LoVo (cell line): ENCODE results near the gene CCDC134.
"Not testable (repeated sequence)": the region's sequence is repeated elsewhere in the genome, so short reads cannot be mapped to it uniquely, and the experiment has no call there.

Source experiments
- DNase-seq: peaks from one replicate; pipeline ENCODE4 v3.0.0-alpha.2; 2016; ENCODE audit warnings: low spot score

CCDC134 gene

DNA sequence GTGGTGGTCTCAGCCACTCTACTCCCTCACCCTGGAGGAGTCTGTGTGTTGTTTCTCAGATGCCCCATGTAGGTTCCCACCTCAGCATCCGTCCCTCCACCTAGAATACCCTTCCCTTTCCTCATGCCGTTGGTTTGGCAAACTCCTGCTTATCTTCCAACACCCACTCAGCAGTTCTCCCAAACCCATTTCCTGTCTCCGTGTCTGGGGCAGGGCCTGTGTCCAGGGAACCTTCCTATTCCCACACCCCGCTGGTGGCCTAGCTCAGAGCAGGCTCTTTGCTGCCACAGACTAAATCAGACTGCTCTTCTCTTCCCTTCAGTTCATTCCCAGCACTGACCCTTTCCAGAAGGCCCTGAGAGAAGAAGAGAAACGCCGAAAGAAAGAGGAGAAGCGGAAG, 24.9 kb downstream of the CCDC134 start:
- no peak for DNase-seq

- DNase-seq = no peak
These were observed 25.5 kb downstream of the CCDC134 start for GRCh38 chr22:41826021-41826420.

DNA sequence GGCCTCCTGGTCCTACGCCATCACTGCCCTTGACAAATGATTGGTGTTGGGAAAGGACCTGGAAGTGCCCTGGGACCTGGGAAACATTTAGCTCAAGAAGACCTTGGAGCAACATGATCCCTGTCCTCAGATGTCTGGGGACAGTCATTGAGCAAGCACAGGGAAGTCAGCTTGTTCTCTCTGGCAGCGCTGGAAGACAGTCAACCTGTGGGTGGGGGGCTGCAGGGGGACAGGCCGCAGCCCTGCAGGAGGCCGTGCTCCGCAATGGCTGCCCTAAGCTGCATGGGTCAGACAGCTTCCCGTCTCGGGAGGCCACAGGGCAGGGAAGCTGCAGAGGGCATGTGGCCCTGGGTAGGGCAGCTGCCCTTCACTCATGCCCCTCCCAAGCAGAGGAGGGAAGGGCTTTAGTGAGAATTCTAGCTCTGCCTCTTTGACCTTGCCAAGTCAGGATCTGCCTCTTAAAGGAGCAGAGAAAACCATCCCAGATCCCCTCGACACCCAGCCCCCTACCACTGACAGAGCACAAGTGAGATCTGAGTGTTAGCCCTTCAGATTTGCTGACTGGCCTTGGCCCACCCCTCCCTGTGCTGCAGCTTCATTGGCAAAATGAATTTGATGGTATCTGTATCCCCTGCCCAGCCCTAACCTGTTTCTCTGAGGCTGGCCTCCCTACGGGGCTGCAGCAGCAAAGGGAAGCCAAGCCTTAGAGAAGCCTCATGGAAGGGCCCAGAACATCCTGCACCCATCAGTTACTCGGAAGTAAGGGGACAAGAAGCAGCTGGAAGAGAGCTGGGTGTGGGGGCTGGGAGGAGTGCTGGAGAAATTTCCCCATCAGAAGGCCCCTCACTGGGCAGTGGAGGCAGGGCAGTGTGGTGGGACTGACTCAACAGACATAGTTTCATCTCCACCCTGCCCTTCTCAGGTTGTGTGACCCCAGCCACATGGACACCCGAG, 26.2 kb downstream of the CCDC134 start:
- no peak for DNase-seq

DNA sequence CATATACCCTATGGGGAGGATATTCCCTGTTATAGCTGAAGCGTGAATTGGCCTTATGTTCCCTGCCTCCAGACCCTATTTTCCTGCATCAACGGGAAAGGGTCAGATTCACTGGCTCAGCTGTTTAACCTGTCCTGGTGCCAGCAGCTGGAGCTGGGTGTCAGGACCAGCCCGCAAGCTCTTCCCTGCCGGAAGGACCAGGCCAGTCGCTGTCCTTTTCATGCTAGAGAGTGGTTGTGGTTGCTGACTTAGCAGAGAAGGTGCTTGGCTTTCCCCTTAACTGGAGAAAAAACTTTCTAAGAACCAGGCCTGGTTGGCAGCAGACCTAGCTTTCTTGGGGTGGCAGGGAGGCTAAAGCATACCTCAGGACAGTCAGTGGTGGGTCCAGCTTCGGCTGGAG, 27.2 kb downstream of the CCDC134 start:
- DNase-seq = no peak

GRCh38 chr22:41828516-41828915, 28.0 kb downstream of the CCDC134 start:
- no peak for DNase-seq

- DNase-seq = no peak
These were observed 29.7 kb downstream of the CCDC134 start for GRCh38 chr22:41830174-41830573.

DNA sequence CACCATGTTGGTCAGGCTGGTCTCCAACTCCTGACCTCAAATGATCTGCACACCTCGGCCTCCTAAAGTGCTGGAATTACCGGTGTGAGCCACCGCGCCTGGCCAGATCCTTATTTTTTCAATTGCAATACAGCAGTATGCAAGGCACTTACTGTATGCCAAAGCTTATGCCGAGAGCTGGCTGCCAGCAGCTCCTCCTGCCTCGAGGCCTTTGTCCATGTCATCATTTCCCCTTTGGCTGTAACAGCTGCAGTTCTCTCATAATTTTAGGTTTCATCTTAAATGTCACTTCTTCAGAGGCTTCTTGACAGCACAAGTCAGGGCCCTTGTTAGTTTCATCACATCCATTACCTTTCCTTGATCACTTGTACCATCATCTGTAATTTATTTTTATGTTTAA, 30.9 kb downstream of the CCDC134 start:
- DNase-seq = no peak

DNA sequence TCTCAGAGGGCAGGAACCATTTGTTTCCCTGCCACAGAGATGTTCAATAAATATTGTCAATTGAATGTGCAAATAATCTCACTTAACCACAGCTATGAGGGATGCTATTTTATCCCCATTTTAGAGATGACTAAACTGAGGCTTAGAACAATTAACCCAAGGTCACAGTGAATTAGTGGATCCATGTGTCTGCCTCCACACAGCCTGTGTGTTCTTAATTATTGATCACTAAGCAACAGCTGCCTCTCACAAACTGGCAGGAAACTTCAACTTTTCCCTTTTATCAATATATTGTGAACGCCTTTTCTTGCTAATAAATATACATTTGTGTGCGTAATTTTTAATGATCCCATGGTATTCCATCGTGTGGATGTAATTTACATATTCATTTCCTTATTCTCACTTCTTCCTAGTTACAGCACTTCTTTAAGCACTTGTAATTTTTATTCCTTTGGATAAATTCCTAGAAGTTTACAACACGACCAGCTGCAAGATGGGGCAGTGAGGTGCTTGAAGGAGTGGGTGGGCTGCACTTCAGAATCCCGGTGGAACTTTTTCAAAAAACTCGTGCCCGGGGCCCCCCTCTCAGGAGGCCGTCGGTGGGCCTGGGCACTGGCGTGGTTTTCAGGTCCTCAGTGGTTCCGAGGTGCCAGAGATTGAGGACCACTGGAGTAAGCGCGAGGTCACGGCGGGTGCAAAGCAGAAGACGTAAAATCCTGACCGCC, 31.5 kb downstream of the CCDC134 start:
- DNase-seq = no peak

DNA sequence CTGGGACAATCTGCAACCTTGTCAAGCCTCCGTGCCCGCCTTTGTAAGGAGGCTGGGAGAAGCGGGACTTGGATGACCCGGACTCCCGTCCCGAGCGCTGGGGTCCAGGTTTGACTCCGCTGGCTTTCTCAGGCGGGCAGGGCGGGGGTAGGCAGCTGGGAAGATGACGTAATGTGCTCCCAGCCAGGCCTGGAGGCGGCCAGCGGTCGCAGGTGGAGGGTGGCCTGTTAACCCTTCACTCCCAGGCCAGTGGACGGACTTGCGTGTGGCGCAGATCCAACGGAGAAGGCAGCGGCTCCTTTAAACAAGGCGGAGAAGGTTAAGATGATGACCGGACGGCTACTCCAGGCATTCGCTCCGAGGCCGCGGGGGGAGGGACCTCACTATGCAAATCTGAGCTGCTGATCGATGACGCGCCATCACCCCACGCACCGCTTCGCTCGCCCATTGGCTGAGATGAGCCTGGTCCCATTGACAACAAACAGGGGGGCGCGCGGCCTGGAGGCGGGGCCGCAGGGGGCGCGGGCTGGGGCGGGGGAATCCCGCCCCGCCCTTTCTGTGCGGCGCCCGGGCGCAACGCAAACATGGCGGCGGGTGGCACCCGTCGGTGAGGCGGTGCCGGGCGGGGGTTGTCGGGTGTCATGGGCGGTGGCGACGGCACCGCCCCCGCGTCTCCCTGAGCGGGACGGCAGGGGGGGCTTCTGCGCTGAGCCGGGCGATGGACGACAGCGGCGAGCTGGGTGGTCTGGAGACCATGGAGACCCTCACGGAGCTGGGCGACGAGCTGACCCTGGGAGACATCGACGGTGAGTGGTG, 32.3 kb downstream of the CCDC134 start, which contains the start of gene SREBF2:
SREBF2 (plus strand) TSS at position 553 of the 816 bp plus-strand sequence; CDS start at position 719, 166 bp downstream.
- DNase-seq = peak; percentile 99

- peak; percentile 44 for DNase-seq
These were observed 33.0 kb downstream of the CCDC134 start for GRCh38 chr22:41833369-41834004.

DNA sequence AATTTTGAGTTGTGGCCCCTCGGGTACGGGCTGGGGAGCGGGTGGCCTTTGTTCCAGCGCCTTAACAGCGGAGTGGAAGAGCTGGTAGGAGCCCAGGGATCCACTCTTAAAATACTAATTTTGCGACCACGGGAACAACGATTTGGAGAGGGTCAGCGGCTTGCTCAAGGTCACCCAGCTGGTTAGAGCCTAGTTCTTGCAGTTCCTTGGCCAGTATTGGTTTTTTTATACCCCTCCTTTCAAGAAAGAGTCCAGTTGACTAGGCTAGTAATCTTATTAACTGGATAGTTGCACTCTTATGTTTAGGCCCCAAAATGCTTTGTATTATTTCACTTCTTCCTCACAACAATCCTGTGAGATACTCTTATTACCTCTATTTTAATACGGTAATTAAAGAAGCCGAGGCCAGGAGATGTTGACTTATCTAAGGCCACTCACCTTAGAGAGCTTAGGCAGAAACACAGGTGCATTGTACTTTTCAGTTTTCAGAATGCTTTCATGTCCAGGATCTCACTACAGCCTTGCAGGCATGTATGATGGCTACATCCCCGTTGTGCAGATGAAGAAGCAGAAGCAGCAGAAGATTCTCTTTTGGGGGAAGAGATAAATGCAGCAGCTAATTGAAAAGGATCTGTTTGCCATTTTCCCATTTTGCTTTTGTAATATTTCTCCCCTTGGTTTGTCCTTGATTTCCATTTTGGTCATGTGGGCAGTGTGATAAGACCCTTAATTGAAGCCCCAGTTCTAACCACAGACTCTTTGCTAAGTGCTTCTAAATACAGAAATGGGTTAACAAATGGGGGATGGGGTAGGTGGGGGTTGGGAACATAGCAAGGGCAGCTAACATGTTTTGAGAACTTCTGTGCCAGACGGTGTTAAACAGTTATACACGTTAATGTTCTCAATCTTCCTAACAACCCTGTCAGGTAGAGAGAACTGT, 33.8 kb downstream of the CCDC134 start:
- DNase-seq = no peak

- not testable (repeated sequence) for DNase-seq
These were observed 35.0 kb downstream of the CCDC134 start for GRCh38 chr22:41835462-41835861.

DNA sequence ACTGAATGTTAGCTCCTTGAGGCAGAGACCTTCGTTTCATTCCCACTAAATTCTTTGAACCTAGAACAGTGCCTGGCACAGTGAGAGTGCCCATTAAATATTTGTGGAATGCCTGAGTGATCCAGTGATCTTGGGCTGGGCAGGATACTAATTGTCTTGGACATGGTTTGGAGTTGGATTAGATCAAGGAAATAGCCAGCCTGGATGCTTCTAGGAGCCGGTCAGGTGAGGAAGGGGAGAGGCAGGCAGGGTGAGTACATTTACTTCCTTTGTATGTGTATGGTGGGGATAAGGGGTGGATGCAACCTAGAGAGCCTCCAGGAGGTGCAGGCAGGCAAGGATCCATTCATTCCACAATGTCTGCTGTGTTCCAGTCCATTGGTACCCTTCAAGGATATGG, 36.1 kb downstream of the CCDC134 start:
- no peak for DNase-seq

DNA sequence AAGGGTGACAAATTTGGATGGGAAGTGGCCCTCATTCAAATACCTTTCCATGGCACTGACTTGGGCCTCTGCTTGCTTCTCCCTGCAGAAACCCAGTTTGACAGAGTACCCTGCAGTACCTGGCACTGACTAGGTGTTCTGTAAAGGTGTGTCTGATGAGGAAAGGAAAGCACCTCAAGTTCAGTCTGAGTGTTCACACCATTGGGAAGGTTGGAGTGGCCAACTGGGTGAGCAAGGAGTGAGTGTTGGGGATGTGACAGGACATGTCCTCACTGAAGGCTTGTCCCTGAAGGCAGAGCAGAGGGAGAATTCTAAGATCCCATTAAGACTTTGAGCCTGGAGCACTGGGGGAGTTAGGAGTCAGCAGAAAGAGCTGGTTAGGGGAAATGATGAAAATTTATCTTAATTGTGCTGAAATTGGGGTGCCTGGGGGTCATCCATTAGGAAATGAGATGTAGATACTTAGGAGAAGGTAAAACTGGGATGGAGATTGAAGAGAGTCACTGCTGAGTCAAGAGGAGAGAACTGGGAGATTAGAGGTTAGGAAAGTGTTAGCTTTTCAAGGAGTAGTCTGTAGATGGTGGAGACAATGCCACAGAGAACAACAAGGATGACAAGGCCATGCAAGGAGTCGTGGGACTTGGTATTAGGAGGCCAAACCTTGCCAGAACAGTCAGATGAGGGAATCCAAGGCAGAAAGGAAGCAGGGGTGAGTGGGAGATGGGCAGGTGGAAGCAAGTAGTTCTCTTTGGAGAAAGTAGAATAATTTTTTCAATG, 38.6 kb downstream of the CCDC134 start:
- DNase-seq = no peak

DNA sequence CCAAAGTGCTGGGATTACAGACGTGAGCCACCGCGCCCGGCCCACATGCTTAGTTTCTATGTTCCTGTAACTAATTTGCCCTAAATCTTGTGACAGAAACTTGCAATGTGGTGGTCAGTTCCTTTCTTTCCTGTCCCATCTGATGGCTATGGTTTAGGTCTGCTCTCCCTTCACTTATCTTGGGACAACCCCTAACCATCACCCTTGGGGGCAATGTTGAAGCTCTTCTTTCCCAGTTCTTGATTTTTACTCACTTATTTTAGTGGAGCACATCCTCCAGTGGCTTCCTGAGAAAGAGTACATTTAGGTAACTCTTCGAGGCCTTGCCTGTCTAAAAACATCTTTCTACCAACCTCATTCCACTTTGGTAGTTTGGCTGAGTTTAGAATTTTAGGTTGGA, 39.7 kb downstream of the CCDC134 start:
- no peak for DNase-seq

DNA sequence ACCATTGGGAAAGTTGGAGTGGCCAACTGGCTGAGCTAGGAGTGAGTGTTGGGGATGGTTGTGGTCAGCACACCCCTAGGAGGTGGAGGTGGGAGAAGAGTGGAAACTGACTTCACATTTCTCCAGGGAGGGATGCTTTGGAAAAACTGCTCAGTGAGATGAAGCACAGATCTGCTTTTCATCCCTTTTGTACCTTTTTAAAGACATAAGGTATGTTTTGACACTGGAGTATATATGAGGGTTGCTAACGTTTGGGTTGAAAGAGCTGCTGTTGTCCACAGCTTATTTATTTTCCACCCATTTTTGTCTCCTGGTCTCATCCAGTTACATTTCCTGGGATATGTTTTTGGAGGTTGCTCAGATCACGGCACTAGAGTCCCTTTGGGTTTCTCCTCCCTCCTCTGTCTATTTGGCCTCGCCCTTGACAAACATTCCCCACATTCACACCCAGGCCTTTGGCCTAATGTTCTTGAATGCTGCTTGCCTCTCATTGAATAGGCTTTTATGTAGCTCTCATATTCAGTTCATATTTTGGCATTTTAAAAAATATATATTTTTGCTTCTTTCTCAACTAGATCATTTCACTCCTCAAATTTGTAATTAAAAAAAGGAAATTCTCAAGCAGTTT, 40.7 kb downstream of the CCDC134 start:
- DNase-seq = peak; percentile 82

- DNase-seq = no peak
These were observed 42.8 kb downstream of the CCDC134 start for GRCh38 chr22:41842996-41843970.

DNA sequence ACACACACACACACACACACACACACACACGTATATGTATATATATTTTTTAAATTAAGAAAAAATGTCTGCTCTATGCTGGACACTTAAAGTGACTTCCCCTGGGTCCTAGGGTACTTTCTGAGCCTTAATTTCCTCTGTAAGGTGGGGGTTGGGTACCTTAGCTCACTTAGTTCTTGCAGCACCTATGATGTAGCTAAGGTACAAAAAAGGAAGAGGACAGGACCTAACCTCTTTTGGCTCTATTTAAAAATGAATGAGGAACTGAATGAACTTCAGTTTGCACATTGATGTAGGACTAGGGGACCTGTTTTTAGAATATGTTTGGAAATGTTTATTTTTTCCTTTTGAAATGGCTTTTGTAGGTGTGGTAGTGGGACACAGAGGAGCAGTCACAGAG, 43.6 kb downstream of the CCDC134 start:
- DNase-seq = no peak
